ENCODE results near the gene VPS39. TPM values are rescaled to one million over a fixed set of nuclear protein-coding genes. Genes with fewer than 3 reads are reported as not detected.

The VPS39 gene
- total and polyA plus RNA-seq, 5 donors: 35.5 to 53.3 (median 46.0) TPM

Small RNAs within 50 kb of the gene (microRNA-seq; reads per million reads assigned to microRNA genes)
- gene MIR627: 12.6 to 23.6 reads per million in 2 donors

Other genes starting within 250 kb of the VPS39 start
- gene EHD4, start 235.7 kb downstream of the VPS39 start, total RNA-seq: 10 to 100 TPM; 31.7 to 37.4 (median 35.3) TPM
- gene EHD4, start 235.7 kb downstream of the VPS39 start, polyA plus RNA-seq: 26.3 TPM
- under 1 TPM; 0.06 to 0.26 (median 0.13) TPM for gene PLA2G4E, start 187.3 kb downstream of the VPS39 start, total RNA-seq
- 0.07 TPM for gene PLA2G4E, start 187.3 kb downstream of the VPS39 start, polyA plus RNA-seq
- gene PLA2G4D, start 113.7 kb downstream of the VPS39 start, total RNA-seq: not detected
- not detected for gene PLA2G4D, start 113.7 kb downstream of the VPS39 start, polyA plus RNA-seq
- 1 to 10 TPM in 2 of 4 donors, under 1 TPM in 1, not detected in 1; 0.54 to 3.0 (median 1.2) TPM for gene PLA2G4F, start 51.7 kb downstream of the VPS39 start, total RNA-seq
- gene PLA2G4F, start 51.7 kb downstream of the VPS39 start, polyA plus RNA-seq: 1.1 TPM
- gene GANC, start 64.9 kb upstream of the VPS39 start, total RNA-seq: 10 to 100 TPM; 19.1 to 24.3 (median 21.3) TPM
- gene GANC, start 64.9 kb upstream of the VPS39 start, polyA plus RNA-seq: 7.4 TPM
- 10 to 100 TPM; 20.5 to 33.6 (median 23.2) TPM for gene TMEM87A, start 65.1 kb upstream of the VPS39 start, total RNA-seq
- gene TMEM87A, start 65.1 kb upstream of the VPS39 start, polyA plus RNA-seq: 13.6 TPM
- 10 to 100 TPM in 1 of 4 donors, 1 to 10 TPM in 3; 6.8 to 11.3 (median 7.2) TPM for gene CAPN3, start 151.2 kb upstream of the VPS39 start, total RNA-seq
- gene CAPN3, start 151.2 kb upstream of the VPS39 start, polyA plus RNA-seq: 11.4 TPM